Measurements from ENCODE around the gene VEGFB. TPM values are rescaled to one million over a fixed set of nuclear protein-coding genes. Genes with fewer than 3 reads are reported as not detected.

The VEGFB gene
- total RNA-seq, 1 donor from 2014 or later, result 12.3 TPM

DNA sequence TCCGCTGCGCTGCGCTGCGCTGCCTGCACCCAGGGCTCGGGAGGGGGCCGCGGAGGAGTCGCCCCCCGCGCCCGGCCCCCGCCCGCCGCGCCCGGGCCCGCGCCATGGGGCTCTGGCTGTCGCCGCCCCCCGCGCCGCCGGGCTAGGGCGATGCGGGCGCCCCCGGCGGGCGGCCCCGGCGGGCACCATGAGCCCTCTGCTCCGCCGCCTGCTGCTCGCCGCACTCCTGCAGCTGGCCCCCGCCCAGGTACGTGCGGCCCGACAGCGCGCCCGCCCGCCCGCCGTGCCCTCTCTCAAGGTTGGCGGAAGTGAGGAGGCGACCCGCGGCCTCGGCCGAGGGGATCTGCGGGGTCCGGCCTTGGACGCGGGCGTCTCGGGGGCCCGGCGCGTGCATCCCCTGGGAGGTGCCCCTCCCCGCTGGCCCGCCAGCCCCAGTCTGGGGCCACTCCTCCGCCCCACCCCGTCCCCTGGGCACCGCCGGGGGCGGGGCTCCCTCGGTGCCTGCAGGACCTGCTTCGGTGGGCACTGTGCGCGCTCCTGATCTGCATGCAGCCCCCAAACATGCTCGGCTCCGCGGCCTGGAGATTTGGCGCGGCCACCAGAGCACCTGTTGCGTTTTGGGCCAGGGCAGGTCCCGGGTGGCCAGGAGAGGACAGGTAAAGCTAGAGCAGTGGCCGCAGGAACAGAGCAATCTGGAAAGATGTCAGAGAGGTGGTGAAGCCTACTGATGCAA is 429 bp downstream of the VEGFB start:
- DNase-seq, result no peak
- Mint-ChIP-seq H3K4me1 (ENCODE audit: low read depth, unreplicated experiment) (no peaks in the 10 kb centered on the region), H3K27me3 (ENCODE audit: unreplicated experiment) (peaks cover 17% of the 10 kb centered on the region), H3K36me3 (ENCODE audit: unreplicated experiment) (no peaks in the 10 kb centered on the region), H3K4me3 (ENCODE audit: unreplicated experiment) (peak overlapping the region; percentile 76), H3K27ac (ENCODE audit: unreplicated experiment) (no peak overlapping the region), H3K9me3 (ENCODE audit: unreplicated experiment) (peaks cover 4% of the 10 kb centered on the region)
- TF ChIP-seq CTCF (IDR thresholded peaks at IDR 0.05; ENCODE audit: partially characterized antibody, unreplicated experiment), result no peak

- H3K4me3 Mint-ChIP-seq (ENCODE audit: unreplicated experiment), result peak overlapping the region; percentile 76
- H3K9me3 Mint-ChIP-seq (ENCODE audit: unreplicated experiment), result peaks cover 4% of the 10 kb centered on the region
- H3K27me3 Mint-ChIP-seq (ENCODE audit: unreplicated experiment), result peaks cover 21% of the 10 kb centered on the region
- no peaks in the 10 kb centered on the region for H3K36me3 Mint-ChIP-seq (ENCODE audit: unreplicated experiment)
- no peak for TF ChIP-seq CTCF (IDR thresholded peaks at IDR 0.05; ENCODE audit: partially characterized antibody, unreplicated experiment)
- H3K4me1 Mint-ChIP-seq (ENCODE audit: low read depth, unreplicated experiment), result peaks cover 1% of the 10 kb centered on the region
- peak overlapping the region; percentile 33 for H3K27ac Mint-ChIP-seq (ENCODE audit: unreplicated experiment)
- DNase-seq, result no peak
These were observed 1.2 kb downstream of the VEGFB start for GRCh38 chr11:64235437-64236161.

- Mint-ChIP-seq H3K36me3 (ENCODE audit: unreplicated experiment) (no peaks in the 10 kb centered on the region), H3K27ac (ENCODE audit: unreplicated experiment) (no peak overlapping the region), H3K9me3 (ENCODE audit: unreplicated experiment) (peaks cover 1% of the 10 kb centered on the region), H3K4me1 (ENCODE audit: low read depth, unreplicated experiment) (peaks cover 1% of the 10 kb centered on the region), H3K4me3 (ENCODE audit: unreplicated experiment) (no peak overlapping the region), H3K27me3 (ENCODE audit: unreplicated experiment) (peaks cover 15% of the 10 kb centered on the region)
- TF ChIP-seq CTCF (IDR thresholded peaks at IDR 0.05; ENCODE audit: partially characterized antibody, unreplicated experiment), result no peak
- no peak for DNase-seq
These were observed 3.1 kb downstream of the VEGFB start for GRCh38 chr11:64237484-64237951.

DNA sequence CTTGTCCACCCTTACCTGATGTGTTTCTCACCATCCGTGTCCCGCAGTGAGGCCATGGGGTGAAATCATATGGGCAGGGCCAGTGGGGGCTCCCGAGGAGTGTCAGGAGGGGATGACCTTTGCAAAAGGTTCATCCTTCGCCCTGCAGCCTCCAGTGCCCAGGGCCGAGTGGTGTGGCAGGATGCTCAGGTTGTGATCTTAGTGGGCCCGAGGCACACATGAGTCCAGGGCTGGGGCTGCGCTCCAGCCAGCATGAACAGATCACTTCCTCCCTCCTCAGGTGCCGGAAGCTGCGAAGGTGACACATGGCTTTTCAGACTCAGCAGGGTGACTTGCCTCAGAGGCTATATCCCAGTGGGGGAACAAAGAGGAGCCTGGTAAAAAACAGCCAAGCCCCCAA is 3.7 kb downstream of the VEGFB start:
- no peak overlapping the region for H3K4me3 Mint-ChIP-seq (ENCODE audit: unreplicated experiment)
- DNase-seq, result no peak
- H3K27me3 Mint-ChIP-seq (ENCODE audit: unreplicated experiment), result peaks cover 15% of the 10 kb centered on the region
- H3K9me3 Mint-ChIP-seq (ENCODE audit: unreplicated experiment), result peaks cover 1% of the 10 kb centered on the region
- no peak overlapping the region for H3K27ac Mint-ChIP-seq (ENCODE audit: unreplicated experiment)
- no peaks in the 10 kb centered on the region for H3K36me3 Mint-ChIP-seq (ENCODE audit: unreplicated experiment)
- H3K4me1 Mint-ChIP-seq (ENCODE audit: low read depth, unreplicated experiment), result peaks cover 1% of the 10 kb centered on the region
- TF ChIP-seq CTCF (IDR thresholded peaks at IDR 0.05; ENCODE audit: partially characterized antibody, unreplicated experiment), result no peak

DNA sequence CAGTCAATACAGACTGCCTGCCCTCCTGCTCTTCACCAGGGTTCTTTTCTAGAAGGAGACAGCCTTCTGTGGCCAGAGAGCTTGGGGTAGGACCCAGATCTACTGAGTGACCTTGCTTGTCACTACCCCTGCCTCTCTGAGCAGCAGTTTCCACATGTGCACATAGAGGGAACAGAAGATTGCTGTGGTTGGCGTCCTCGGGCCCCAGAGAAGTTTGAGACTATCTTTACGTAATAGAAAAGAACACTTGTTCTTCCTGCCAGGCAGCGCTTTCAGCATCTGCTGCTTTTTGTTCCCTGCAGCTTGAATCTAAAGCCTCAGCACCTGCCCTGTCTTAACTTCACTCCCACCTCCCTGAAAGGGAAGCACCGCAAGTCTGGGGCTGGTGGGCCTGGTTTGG is 4.6 kb downstream of the VEGFB start:
- peak overlapping the region; percentile 42 for H3K4me3 Mint-ChIP-seq (ENCODE audit: unreplicated experiment)
- no peaks in the 10 kb centered on the region for H3K36me3 Mint-ChIP-seq (ENCODE audit: unreplicated experiment)
- no peak for DNase-seq
- peak overlapping the region; percentile 38 for H3K27ac Mint-ChIP-seq (ENCODE audit: unreplicated experiment)
- H3K27me3 Mint-ChIP-seq (ENCODE audit: unreplicated experiment), result peaks cover 14% of the 10 kb centered on the region
- no peak for TF ChIP-seq CTCF (IDR thresholded peaks at IDR 0.05; ENCODE audit: partially characterized antibody, unreplicated experiment)
- peaks cover 9% of the 10 kb centered on the region for H3K9me3 Mint-ChIP-seq (ENCODE audit: unreplicated experiment)
- H3K4me1 Mint-ChIP-seq (ENCODE audit: low read depth, unreplicated experiment), result peaks cover 1% of the 10 kb centered on the region

Data from glutamatergic neuron (in vitro differentiated cells).